Esophagus (tissue), 2 donors: ENCODE measurements around the gene VPS35L. TPM values are rescaled to one million over a fixed set of nuclear protein-coding genes. Genes with fewer than 3 reads are reported as not detected.
A peak's percentile ranks its signal among the peaks of the same experiment; 100 is the strongest.

Experiments used
- H3K27ac ChIP-seq, 2 donors: one replicate each; pipeline ENCODE4 v1.5.1; 2013; ENCODE audit warnings: low read depth in 2 of 2, mild to moderate bottlenecking in 2 of 2, inconsistent platforms in 1 of 2, low read length in 1 of 2, moderate library complexity in 1 of 2
- H3K27me3 ChIP-seq, 2 donors: one replicate each; pipeline ENCODE4 v1.6.1; 2013; ENCODE audit warnings: low read length in 2 of 2, control low read depth in 1 of 2, mild to moderate bottlenecking in 1 of 2; ENCODE audit not compliant: insufficient read depth in 2 of 2, control insufficient read depth in 1 of 2
- H3K36me3 ChIP-seq, 2 donors: one replicate each; pipeline ENCODE4 v1.6.1; 2013; ENCODE audit warnings: low read length in 1 of 2; ENCODE audit not compliant: control insufficient read depth in 2 of 2, insufficient read depth in 2 of 2
- H3K4me1 ChIP-seq, 2 donors: one replicate each; pipeline ENCODE4 v1.6.1; 2013; ENCODE audit warnings: low read length in 1 of 2; ENCODE audit not compliant: control insufficient read depth in 2 of 2, insufficient read depth in 2 of 2
- H3K4me3 ChIP-seq, 2 donors: one replicate each; pipeline ENCODE4 v1.5.1; 2013; ENCODE audit warnings: low read length in 2 of 2, mild to moderate bottlenecking in 2 of 2, low read depth in 1 of 2, moderate library complexity in 1 of 2
- H3K9me3 ChIP-seq, 2 donors: one replicate each; pipeline ENCODE4 v1.6.1; 2013; ENCODE audit warnings: mild to moderate bottlenecking in 2 of 2, low read depth in 1 of 2, low read length in 1 of 2, moderate library complexity in 1 of 2; ENCODE audit not compliant: control insufficient read depth in 2 of 2, insufficient read depth in 1 of 2
- WGBS, 2 donors: extraction: QIAGEN DNeasy Blood & Tissue Kit; methylation state at CpG; one replicate each; pipeline ENCODE4 v1.1.7; 2013; 5-methylcytosine and 5-hydroxymethylcytosine counted together
- polyA plus RNA-seq, 2 donors: library from polyadenylated mRNA; stranded (reverse); fragments of 200-250 nt; gene quantifications; one replicate each; pipeline ENCODE4 v1.2.3, GENCODE V29; 2013
- donor health status: healthy with polysubstance abuse.
- donor health status: Bipolar disorder and iron deficiency.

Gene VPS35L
- polyA plus RNA-seq, 2 donors, result 21.3 to 25.3 TPM

GRCh38 chr16:19717741-19718623 lies 162.5 kb downstream of the VPS35L start, which contains the start of the genes IQCK and KNOP1:
TSS of gene IQCK (plus strand) at chr16:19718271. CDS start at chr16:19718307, 36 bp downstream.
TSS of gene KNOP1 (minus strand) at chr16:19718227. CDS start at chr16:19715035, 3,192 bp downstream.
- H3K27me3 ChIP-seq, result no peaks in the 10 kb centered on the region
- no peaks in the 10 kb centered on the region for H3K9me3 ChIP-seq
- H3K4me3 ChIP-seq, result peak within 1 kb of the TSS; percentile 79 to 95
- 0% methylated on average over 88 of the region's 88 CpGs for WGBS, 2 donors
- H3K36me3 ChIP-seq, result peaks cover 0 to 5% of the 10 kb centered on the region in 2 donors
- H3K4me1 ChIP-seq, result peaks cover 0 to 8% of the 10 kb centered on the region in 2 donors
- peak within 1 kb of the TSS; percentile 48 to 87 for H3K27ac ChIP-seq

GRCh38 chr16:19718624-19718965 lies 163.1 kb downstream of the VPS35L start:
- WGBS, 2 donors, result 1% methylated on average over 21 of the region's 21 CpGs
- peak overlapping the region in 1 of 2 donors; percentile 61 for H3K27ac ChIP-seq
- H3K36me3 ChIP-seq, result peaks cover 0 to 5% of the 10 kb centered on the region in 2 donors

GRCh38 chr16:19722269-19722952 lies 166.9 kb downstream of the VPS35L start:
- H3K36me3 ChIP-seq, result no peaks in the 10 kb centered on the region
- H3K27ac ChIP-seq, result no peak overlapping the region
- H3K4me1 ChIP-seq, result no peaks in the 10 kb centered on the region
- H3K9me3 ChIP-seq, result no peaks in the 10 kb centered on the region
- no peaks in the 10 kb centered on the region for H3K27me3 ChIP-seq
- 85 to 89% methylated on average over 11 of the region's 11 CpGs for WGBS, 2 donors
- H3K4me3 ChIP-seq, result no peak overlapping the region

More at GRCh38 chr16:19718624-19718965, 163.1 kb downstream of the VPS35L start:
- H3K27me3 ChIP-seq, result no peaks in the 10 kb centered on the region
- peaks cover 0 to 8% of the 10 kb centered on the region in 2 donors for H3K4me1 ChIP-seq
- H3K9me3 ChIP-seq, result no peaks in the 10 kb centered on the region
- peak overlapping the region; percentile 79 to 95 for H3K4me3 ChIP-seq

- no peak overlapping the region for H3K4me3 ChIP-seq
- no peak overlapping the region for H3K27ac ChIP-seq
- H3K9me3 ChIP-seq, result no peaks in the 10 kb centered on the region
- H3K36me3 ChIP-seq, result no peaks in the 10 kb centered on the region
- H3K4me1 ChIP-seq, result no peaks in the 10 kb centered on the region
- 79 to 84% methylated on average over 7 of the region's 7 CpGs for WGBS, 2 donors
- no peaks in the 10 kb centered on the region for H3K27me3 ChIP-seq
Observed at GRCh38 chr16:19722981-19723380, 167.5 kb downstream of the VPS35L start.

GRCh38 chr16:19728636-19728965 lies 173.1 kb downstream of the VPS35L start:
- Histone ChIP-seq H3K27ac (no peak overlapping the region), H3K27me3 (no peaks in the 10 kb centered on the region), H3K9me3 (no peaks in the 10 kb centered on the region), H3K4me1 (no peaks in the 10 kb centered on the region), H3K4me3 (no peak overlapping the region), H3K36me3 (no peaks in the 10 kb centered on the region)
- WGBS, 2 donors, result 90% methylated on average over 3 of the region's 3 CpGs

- Histone ChIP-seq H3K9me3 (no peaks in the 10 kb centered on the region), H3K4me1 (no peaks in the 10 kb centered on the region), H3K27me3 (no peaks in the 10 kb centered on the region), H3K4me3 (no peak overlapping the region), H3K36me3 (no peaks in the 10 kb centered on the region), H3K27ac (no peak overlapping the region)
- WGBS, 2 donors, result 92 to 93% methylated on average over 6 of the region's 6 CpGs
Observed at GRCh38 chr16:19733551-19733950, 178.0 kb downstream of the VPS35L start.

- Histone ChIP-seq H3K27ac (peak overlapping the region in 1 of 2 donors; percentile 30), H3K4me1 (no peaks in the 10 kb centered on the region), H3K36me3 (no peaks in the 10 kb centered on the region), H3K27me3 (no peaks in the 10 kb centered on the region), H3K4me3 (no peak overlapping the region), H3K9me3 (no peaks in the 10 kb centered on the region)
- 70 to 75% methylated on average over 9 of the region's 9 CpGs for WGBS, 2 donors
Observed at GRCh38 chr16:19735074-19735867, 179.8 kb downstream of the VPS35L start.

- Histone ChIP-seq H3K36me3 (no peaks in the 10 kb centered on the region), H3K27me3 (no peaks in the 10 kb centered on the region), H3K4me1 (no peaks in the 10 kb centered on the region), H3K4me3 (no peak overlapping the region), H3K9me3 (no peaks in the 10 kb centered on the region), H3K27ac (no peak overlapping the region)
- WGBS, 2 donors, result 85 to 93% methylated on average over 12 of the region's 12 CpGs
Observed at GRCh38 chr16:19737306-19738038, 182.0 kb downstream of the VPS35L start.

GRCh38 chr16:19741354-19741753 lies 185.9 kb downstream of the VPS35L start:
- no peaks in the 10 kb centered on the region for H3K4me1 ChIP-seq
- 94 to 100% methylated on average over 1 of the region's 1 CpG for WGBS, 2 donors
- H3K27me3 ChIP-seq, result no peaks in the 10 kb centered on the region
- H3K36me3 ChIP-seq, result no peaks in the 10 kb centered on the region
- no peaks in the 10 kb centered on the region for H3K9me3 ChIP-seq
- H3K4me3 ChIP-seq, result no peak overlapping the region
- H3K27ac ChIP-seq, result no peak overlapping the region
